ENCODE data around the gene NF2. TPM values are rescaled to one million over a fixed set of nuclear protein-coding genes. Genes with fewer than 3 reads are reported as not detected.

The NF2 gene
- total and polyA plus RNA-seq, 10 of the 15 experiments (the other 5 are each of a cell fraction or from before 2014, with no cell fraction given): 2.2 to 49.8 (median 22.5) TPM

DNA sequence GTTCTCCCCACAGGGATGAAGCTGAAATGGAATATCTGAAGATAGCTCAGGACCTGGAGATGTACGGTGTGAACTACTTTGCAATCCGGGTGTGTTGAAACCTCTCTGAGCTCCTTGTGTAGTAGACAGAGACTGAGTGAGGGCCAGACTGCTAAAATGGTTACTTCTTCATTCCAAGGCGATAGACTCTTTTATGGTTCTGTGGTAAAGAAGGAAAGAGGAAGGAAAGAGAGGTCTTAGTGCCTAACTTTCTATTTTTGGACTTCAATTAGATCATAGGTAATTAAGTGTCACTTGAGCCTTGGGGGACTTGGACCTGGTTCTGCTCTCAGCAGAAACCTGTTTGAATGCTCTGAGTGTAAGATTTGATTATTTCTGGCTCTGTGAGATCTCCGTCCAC lies 54.7 kb downstream of the NF2 start:
- ChIA-PET SMC1A (ENCODE audit: uncharacterized antibody, unreplicated experiment) (interaction anchor here (1.0 kb wide), 1 partner anchor 22 kb away, joined by 3 read pairs; no protein-coding TSS in a partner anchor), RAD21 (ENCODE audit: unreplicated experiment) (no interaction called here), POLR2A (no interaction called here), CTCF (interaction anchor here (0.6 to 1.8 kb wide), 2 partner anchors 33 to 53 kb away, joined by 3 to 6 read pairs; no protein-coding TSS in a partner anchor)
- no peak overlapping the region for H2AFZ ChIP-seq (ENCODE audit: control insufficient read depth, low read depth, low read length)
- H3K9ac ChIP-seq (ENCODE audit: control insufficient read depth, insufficient read depth, low read length): no peak overlapping the region
- H3K27ac ChIP-seq (ENCODE audit: control insufficient read depth, insufficient read depth): no peak overlapping the region
- H3K36me3 ChIP-seq (ENCODE audit: control insufficient read depth in 2 of 2, insufficient read depth in 2 of 2, low read length in 1 of 2): peaks cover 1 to 16% of the 10 kb centered on the region in 2 experiments; a peak in 3 of 4 replicates
- ATAC-seq: no peak
- no peak overlapping the region for H3K4me2 ChIP-seq (ENCODE audit: control insufficient read depth, insufficient read depth)
- H3K27me3 ChIP-seq (replicated peaks in 1 of 2; ENCODE audit: control insufficient read depth in 2 of 2, insufficient read depth in 2 of 2, low read length in 1 of 2): no peaks in the 10 kb centered on the region
- no peak overlapping the region for H3K4me3 ChIP-seq
- H3K4me1 ChIP-seq (ENCODE audit: control insufficient read depth, insufficient read depth, low read length): no peaks in the 10 kb centered on the region
- no peak for FAIRE-seq
- in situ Hi-C loops (cut with MboI) (no loop called here), intact Hi-C loops (cut with micrococcal nuclease; ENCODE audit: unreplicated experiment) (no loop called here)
- BruUV-seq (replicated peaks): no TSS peak
- no peaks in the 10 kb centered on the region for H3K79me2 ChIP-seq (ENCODE audit: control insufficient read depth, insufficient read depth, low read length)
- no peaks in the 10 kb centered on the region for H4K20me1 ChIP-seq (ENCODE audit: control insufficient read depth, insufficient read depth)
- no peak for DNase-seq (ENCODE audit: low read depth, low spot score)
- WGBS (ENCODE audit: insufficient coverage, insufficient replicate concordance, low lambda C conversion rate, missing lambda C conversion rate): 62% methylated on average over 4 of the region's 4 CpGs
- H3K9me3 ChIP-seq (replicated peaks; ENCODE audit: control insufficient read depth, insufficient read depth, low read length): no peaks in the 10 kb centered on the region
- TF ChIP-seq, protein P1, sequence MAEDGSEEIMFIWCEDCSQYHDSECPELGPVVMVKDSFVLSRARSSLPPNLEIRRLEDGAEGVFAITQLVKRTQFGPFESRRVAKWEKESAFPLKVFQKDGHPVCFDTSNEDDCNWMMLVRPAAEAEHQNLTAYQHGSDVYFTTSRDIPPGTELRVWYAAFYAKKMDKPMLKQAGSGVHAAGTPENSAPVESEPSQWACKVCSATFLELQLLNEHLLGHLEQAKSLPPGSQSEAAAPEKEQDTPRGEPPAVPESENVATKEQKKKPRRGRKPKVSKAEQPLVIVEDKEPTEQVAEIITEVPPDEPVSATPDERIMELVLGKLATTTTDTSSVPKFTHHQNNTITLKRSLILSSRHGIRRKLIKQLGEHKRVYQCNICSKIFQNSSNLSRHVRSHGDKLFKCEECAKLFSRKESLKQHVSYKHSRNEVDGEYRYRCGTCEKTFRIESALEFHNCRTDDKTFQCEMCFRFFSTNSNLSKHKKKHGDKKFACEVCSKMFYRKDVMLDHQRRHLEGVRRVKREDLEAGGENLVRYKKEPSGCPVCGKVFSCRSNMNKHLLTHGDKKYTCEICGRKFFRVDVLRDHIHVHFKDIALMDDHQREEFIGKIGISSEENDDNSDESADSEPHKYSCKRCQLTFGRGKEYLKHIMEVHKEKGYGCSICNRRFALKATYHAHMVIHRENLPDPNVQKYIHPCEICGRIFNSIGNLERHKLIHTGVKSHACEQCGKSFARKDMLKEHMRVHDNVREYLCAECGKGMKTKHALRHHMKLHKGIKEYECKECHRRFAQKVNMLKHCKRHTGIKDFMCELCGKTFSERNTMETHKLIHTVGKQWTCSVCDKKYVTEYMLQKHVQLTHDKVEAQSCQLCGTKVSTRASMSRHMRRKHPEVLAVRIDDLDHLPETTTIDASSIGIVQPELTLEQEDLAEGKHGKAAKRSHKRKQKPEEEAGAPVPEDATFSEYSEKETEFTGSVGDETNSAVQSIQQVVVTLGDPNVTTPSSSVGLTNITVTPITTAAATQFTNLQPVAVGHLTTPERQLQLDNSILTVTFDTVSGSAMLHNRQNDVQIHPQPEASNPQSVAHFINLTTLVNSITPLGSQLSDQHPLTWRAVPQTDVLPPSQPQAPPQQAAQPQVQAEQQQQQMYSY (CRISPR knock-in tag; IDR thresholded peaks at IDR 0.05): no peak
- TF ChIP-seq, protein P2, sequence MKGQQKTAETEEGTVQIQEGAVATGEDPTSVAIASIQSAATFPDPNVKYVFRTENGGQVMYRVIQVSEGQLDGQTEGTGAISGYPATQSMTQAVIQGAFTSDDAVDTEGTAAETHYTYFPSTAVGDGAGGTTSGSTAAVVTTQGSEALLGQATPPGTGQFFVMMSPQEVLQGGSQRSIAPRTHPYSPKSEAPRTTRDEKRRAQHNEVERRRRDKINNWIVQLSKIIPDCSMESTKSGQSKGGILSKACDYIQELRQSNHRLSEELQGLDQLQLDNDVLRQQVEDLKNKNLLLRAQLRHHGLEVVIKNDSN (IDR thresholded peaks at IDR 0.05; ENCODE audit: borderline replicate concordance, extremely low read length, insufficient read depth, low read depth, low read length): no peak
- TF ChIP-seq POLR2AphosphoS2 (IDR thresholded peaks at IDR 0.05; ENCODE audit: low read depth, low read length) (no peak), NR2C1 (IDR thresholded peaks at IDR 0.05) (no peak), ASH2L (IDR thresholded peaks at IDR 0.05; ENCODE audit: borderline replicate concordance, low read depth) (no peak), WRNIP1 (IDR thresholded peaks at IDR 0.05; ENCODE audit: borderline replicate concordance, low read depth, low read length) (no peak), ZSCAN29 (IDR thresholded peaks at IDR 0.05) (no peak), BACH1 (IDR thresholded peaks at IDR 0.05; ENCODE audit: borderline replicate concordance) (no peak), CHD1 (IDR thresholded peaks at IDR 0.05; ENCODE audit: low read depth, low read length) (no peak), IKZF2 (IDR thresholded peaks at IDR 0.05) (no peak), RCOR1 (conservative IDR thresholded peaks at IDR 0.05; ENCODE audit: low read depth, low read length) (no peak), MEF2B (IDR thresholded peaks at IDR 0.05; ENCODE audit: partially characterized antibody, poor library complexity, severe bottlenecking) (no peak)
- TF ChIP-seq, protein P3, sequence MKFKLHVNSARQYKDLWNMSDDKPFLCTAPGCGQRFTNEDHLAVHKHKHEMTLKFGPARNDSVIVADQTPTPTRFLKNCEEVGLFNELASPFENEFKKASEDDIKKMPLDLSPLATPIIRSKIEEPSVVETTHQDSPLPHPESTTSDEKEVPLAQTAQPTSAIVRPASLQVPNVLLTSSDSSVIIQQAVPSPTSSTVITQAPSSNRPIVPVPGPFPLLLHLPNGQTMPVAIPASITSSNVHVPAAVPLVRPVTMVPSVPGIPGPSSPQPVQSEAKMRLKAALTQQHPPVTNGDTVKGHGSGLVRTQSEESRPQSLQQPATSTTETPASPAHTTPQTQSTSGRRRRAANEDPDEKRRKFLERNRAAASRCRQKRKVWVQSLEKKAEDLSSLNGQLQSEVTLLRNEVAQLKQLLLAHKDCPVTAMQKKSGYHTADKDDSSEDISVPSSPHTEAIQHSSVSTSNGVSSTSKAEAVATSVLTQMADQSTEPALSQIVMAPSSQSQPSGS (IDR thresholded peaks at IDR 0.05; ENCODE audit: low read length): no peak
- TF ChIP-seq, protein P4, sequence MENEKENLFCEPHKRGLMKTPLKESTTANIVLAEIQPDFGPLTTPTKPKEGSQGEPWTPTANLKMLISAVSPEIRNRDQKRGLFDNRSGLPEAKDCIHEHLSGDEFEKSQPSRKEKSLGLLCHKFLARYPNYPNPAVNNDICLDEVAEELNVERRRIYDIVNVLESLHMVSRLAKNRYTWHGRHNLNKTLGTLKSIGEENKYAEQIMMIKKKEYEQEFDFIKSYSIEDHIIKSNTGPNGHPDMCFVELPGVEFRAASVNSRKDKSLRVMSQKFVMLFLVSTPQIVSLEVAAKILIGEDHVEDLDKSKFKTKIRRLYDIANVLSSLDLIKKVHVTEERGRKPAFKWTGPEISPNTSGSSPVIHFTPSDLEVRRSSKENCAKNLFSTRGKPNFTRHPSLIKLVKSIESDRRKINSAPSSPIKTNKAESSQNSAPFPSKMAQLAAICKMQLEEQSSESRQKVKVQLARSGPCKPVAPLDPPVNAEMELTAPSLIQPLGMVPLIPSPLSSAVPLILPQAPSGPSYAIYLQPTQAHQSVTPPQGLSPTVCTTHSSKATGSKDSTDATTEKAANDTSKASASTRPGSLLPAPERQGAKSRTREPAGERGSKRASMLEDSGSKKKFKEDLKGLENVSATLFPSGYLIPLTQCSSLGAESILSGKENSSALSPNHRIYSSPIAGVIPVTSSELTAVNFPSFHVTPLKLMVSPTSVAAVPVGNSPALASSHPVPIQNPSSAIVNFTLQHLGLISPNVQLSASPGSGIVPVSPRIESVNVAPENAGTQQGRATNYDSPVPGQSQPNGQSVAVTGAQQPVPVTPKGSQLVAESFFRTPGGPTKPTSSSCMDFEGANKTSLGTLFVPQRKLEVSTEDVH (IDR thresholded peaks at IDR 0.05; ENCODE audit: low read depth, partially characterized antibody): no peak

All from GM12878 (cell line).